Measurements from ENCODE around the gene STAT2. TPM values are rescaled to one million over a fixed set of nuclear protein-coding genes. Genes with fewer than 3 reads are reported as not detected.
A peak's percentile ranks its signal among the peaks of the same experiment; 100 is the strongest.
"Not testable (repeated sequence)": the region's sequence is repeated elsewhere in the genome, so short reads cannot be mapped to it uniquely, and the experiment has no call there.

Gene STAT2
- total RNA-seq = 34.7 and 79.4 TPM in 2 replicates

DNA sequence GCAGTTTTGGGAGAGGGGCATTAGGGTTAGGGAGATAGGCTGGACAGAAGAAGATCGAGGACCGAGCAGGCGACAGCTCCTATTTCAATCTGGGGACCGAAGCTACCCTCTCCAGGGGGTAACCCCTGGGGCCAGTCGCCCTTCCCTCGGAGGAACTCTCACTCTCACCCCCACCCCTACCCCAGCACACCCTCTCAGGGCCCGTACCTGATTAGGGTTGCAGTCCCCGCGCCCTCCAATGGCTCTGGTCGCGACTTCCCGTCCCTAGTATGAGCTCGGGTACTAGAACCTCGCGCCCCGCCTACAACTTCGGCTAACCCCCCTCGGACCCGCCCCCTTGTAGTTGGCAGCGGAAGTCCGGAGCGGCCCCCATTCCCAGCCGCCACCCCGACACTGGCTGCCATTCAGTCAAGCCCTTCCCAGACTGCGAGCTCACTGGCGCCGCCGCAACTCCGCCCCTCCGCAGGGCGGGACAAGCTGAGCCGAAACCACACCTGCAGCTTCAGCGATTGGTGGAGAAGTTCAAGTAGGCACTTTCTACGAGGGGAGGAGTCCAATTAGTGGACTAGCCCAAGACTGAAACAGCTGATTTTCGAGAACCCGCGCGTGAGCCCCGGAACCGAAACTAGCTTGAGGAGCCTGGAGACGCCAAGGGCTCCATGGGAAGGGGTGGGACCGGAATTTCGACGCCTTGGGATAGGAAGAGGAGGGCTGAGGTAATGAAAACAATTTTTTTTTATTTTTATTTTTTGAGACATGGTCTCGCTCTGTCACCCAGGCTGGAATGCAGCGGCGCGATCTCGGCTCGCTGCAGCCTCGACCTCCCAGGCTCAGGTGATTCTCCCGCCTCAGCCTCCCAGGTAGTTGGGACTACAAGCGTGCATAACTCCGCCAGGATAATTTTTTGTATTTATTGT is at the start of gene STAT2:
Gene STAT2, minus strand, starts transcription at position 257 of the 917 bp plus-strand sequence. CDS start 3,536 bp downstream, outside the sequence.
- DNase-seq (ENCODE audit: low read depth in 2 of 2) = peak; percentile 97 to 100

DNA sequence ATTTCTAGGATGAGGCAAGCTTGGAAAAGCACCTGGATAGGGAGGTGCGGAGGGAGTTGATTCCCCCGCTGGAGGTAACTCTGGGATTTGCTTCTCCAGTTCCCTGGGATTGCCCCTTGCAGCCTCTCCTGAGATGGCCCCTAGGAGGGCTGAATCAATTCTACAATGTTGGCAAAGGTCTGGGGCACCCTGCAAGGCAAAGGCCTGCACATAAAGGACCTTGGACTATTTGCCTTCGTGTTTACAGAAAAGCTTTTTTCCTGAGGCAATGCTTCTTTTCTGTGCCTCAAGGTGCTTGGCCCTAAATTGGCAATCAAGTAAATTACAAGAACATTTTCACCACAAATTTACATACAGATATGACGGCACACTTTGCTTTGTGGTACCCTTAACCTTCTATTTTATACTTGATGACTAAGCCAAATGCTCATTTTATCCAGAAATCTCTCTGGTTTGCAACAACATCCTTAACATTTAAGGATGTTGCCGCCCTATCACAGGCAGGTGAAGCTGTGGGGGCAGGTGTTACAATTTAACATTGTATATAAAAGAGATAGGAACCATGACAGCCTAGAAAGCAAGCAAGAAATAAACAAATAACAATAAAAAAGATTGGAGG is 49.0 kb upstream of the STAT2 start:
- DNase-seq (ENCODE audit: low read depth in 2 of 2) = no peak

DNA sequence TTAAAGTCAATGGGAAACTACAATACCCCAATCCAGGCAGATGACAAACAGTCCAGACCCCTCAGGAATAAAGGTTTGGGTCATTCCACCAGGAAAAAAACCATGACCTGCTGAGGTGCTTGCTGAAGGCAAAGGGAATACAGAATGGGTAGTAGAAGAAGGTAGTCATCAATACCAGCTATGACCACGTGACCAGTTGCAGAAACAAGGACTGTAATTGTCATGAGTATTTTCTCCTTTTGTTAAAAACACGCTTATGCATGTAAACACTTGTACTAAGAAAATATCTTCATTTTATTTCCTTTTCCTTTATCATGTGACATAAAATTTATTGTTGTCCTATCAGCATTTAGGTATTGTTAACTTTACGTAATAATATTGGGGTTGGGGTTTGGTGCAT is 44.3 kb upstream of the STAT2 start:
- not testable (repeated sequence) for DNase-seq (ENCODE audit: low read depth in 2 of 2)

DNA sequence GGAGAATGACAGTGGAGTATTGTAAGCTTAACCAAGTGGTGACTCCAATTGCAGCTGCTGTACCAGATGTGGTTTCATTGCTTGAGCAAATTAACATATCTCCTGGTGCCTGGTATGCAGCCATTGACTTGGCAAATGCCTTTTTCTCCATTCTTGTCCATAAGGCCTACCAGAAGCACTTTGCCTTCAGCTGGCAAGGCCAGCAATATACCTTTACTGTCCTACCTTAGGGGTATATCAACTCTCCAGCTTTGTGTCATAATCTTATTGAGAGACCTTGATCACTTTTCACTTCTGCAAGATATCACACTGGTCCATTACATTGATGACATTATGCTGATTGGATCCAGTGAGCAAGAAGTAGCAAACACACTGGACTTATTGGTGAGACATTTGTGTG is 41.7 kb upstream of the STAT2 start:
- not testable (repeated sequence) for DNase-seq (ENCODE audit: low read depth in 2 of 2)

DNA sequence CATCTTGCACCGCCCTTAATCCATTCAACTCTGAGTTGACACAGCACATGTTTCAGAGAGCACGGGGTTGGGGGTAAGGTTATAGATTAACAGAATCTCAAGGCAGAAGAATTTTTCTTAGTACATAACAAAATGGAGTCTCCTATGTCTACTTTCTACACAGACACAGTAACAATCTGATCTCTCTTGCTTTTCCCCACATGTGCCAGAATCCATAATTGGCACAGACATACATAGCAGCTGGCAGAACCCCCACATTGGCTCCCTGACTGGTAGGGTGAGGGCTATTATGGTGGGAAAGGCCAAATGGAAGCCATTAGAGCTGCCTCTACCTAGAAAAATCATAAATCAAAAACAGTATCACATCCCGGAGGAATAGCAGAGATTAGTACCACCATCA is 41.2 kb upstream of the STAT2 start:
- not testable (repeated sequence) for DNase-seq (ENCODE audit: low read depth in 2 of 2)

DNA sequence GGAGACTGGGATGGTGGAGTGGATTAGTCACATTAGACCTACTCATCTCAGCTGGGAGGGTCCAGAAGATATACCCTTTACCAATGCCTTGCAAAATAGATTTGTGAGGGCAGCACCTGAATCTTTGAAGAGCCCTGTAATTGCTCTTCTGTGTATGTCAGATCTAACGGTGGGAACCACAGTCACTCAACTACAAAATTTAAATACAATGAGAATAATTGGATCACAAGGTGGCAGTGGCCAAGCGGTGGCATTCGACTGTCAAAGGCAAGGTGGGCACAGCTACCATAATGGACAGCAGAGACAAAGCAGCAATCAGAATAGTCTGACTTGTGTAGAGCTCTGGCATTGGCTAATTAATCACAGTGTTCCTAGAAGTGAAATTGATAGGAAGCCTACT is 39.6 kb upstream of the STAT2 start:
- DNase-seq (ENCODE audit: low read depth in 2 of 2) = not testable (repeated sequence)

DNA sequence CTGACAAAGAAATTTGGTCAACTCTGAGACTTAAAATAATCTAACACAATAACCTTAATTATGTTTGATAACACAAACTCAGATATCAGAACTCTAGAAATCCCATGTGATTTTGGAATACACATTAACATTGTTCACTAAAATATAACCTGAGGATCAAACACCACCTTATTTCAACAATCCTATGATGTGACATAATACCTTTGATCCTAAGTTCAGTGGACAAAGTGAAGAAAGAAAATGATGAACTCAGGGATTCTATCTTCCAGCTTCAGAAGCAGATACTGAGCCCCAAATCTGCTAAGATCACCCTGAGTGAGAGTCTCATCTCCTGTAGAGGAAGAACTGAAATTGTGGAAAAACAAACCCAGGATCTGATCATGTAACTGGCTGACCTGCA is 38.4 kb upstream of the STAT2 start:
- DNase-seq (ENCODE audit: low read depth in 2 of 2) = no peak

DNA sequence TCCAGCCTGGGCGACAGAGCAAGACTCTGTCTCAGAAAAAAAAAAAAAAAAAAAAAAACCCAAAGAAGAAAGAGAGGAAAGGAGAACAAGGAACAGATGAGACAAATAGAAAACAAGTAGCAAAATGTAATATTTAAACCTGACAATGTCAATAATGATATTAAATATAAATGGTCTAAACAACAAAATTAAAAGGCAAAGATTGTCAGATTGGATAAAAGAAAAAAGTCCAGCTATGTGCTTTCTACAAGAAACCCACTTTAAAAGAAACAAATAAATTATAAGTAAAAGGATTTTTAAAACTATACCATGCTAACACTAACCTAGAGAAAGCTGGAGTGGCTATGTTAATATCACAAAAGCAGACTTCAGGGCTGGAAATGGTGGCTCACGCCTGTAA is 32.4 kb upstream of the STAT2 start:
- DNase-seq (ENCODE audit: low read depth in 2 of 2) = no peak

DNA sequence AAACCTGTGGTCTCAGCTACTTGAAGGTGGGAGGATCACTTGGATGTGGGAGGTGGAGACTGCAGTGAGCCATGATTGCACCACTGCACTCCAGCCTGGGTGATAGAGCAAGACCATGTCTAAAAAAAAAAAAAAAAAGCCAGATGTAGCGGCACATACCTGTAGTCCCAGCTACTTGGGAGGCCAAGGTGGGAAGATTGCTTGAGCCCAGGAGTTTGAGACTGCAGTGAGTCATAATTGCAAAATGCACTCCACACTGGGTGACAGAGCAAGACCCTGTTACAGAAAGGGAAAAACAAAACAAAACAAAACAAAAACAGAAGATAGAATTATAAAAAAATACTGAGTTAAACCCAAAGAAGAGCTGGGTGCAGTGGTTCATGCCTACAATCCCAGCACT is 31.8 kb upstream of the STAT2 start:
- no peak for DNase-seq (ENCODE audit: low read depth in 2 of 2)

DNA sequence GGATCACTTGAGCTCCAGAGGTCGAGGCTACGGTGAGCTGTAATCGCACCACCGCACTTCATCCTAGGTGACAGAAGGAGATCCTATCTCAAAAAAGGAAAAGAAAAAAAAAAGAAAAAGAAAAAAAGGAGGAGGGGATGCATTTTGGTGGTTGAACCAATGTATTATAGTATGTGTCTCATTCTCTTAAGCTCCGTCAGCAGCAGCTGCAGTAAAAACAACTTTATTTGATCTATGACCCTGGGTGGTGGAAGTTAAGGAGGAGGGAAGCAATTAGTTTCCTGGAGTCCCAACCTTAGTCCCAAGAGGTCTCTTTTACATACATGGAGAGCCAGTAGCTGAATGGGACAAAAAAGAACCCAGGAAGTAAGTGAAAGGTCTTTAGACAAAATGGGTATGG is 29.5 kb upstream of the STAT2 start:
- no peak for DNase-seq (ENCODE audit: low read depth in 2 of 2)

DNA sequence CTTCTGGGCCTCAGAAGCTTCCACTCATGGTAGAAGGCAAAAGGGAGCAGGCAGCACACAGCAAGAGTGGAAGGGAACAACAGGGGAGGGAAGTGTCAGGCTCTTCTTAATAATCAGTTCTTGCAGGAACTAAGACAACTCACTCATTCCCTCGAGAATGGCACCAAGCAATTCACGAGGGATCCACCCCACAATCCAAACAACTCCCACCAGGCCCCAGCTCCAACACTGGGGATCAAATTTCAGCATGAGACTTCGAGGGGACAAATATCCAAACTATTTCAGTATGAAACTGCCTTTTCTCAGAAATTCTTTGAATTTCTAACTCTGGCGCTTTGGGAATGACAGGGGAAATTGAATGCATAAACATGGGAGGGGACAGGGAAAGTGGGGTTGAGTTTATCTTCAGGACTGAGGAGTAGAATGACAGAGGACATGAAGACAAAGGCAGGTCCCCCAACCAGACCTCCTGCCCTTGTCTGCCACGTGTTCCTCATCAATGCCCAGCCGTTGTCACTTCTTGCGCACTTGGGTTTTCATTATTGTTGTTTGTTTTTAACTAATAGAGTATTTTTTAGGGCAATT is 27.3 kb upstream of the STAT2 start:
- no peak for DNase-seq (ENCODE audit: low read depth in 2 of 2)

DNA sequence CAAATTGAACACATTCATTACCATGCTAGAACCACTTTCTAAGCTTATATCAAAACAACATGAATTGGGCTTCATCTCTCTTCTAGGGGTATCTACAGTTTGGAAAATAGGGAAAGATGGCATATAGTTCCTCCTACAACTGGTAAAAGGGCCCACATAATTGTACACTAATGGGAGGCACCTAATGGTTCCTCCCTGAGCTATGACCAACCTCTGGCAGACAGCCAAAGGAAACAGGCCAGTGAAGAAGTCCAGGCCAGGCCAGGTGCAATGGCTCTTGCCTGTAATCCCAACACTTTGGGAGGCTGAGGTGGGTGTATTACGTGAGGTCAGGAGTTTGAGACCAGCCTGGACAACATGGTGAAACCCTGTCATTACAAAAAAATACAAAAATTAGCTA is 26.0 kb upstream of the STAT2 start:
- DNase-seq (ENCODE audit: low read depth in 2 of 2) = peak; percentile 13 to 15

DNA sequence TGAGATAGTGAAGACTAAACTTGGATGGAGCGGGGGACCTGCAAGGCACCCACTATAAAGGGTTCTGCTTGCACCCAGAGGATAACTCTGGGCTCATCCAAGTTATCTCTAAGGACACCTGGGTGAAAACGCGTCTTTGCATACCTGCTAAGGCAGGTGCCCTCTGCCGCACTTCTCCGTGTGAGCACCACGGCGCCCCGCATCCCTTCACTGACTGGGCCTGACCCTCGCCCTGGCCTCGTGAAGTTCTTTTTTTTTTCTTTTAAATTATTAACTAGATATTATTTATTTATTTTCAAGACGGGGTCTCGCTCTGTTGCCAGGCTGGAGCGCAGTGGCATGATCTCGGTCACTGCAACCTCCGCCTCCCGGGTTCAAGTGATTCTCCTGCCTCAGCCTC is 22.7 kb upstream of the STAT2 start:
- no peak for DNase-seq (ENCODE audit: low read depth in 2 of 2)

DNA sequence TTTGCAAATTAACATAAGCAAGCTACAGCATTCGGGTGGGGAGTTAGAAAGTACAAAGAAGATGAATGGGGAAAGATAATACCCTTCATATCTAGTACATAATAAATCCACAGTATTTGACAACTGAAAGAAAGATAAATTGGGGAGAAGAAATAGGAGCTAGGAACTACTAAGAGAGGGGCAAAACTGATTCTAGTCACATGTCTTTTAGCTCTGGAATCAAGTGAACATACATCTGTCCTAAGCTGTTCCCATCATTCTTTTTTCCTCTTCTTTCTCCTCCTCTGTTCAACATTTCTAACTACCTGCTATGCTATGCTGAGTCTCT is 18.0 kb upstream of the STAT2 start:
- DNase-seq (ENCODE audit: low read depth in 2 of 2) = no peak

DNA sequence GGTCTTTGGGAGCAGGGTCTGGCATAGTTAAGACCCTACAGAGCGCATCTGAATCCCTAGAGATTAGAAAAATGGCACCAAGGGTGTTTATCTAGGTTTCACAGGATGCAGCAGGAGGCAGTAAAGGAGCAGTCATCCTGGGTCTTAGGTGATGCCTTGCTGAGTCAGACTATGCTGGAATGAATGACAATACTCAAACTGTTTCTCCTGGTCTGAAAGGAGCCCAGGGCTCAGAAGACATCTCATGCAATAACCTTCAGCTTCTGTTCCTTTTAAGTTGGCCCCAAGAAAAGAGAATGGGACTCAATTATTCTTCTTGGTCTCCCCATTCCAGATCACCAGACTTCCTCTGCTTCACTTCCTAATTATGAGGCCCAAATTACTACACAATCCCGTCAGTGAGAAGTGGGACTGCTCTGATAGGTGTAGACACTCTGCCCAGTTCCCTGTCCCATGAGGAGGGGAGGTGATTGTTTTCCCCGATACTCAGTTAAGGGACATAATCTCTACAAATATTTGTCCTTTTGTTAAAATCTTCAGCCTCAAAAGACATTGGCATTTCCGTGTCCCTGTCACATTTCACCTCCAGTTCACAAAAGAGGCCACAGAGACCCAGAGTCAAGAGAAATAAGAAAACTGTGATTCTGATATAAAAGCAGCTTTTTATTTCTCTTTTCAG is 17.5 kb upstream of the STAT2 start:
- DNase-seq (ENCODE audit: low read depth in 2 of 2) = peak in 1 of 2 donors; percentile 66

DNA sequence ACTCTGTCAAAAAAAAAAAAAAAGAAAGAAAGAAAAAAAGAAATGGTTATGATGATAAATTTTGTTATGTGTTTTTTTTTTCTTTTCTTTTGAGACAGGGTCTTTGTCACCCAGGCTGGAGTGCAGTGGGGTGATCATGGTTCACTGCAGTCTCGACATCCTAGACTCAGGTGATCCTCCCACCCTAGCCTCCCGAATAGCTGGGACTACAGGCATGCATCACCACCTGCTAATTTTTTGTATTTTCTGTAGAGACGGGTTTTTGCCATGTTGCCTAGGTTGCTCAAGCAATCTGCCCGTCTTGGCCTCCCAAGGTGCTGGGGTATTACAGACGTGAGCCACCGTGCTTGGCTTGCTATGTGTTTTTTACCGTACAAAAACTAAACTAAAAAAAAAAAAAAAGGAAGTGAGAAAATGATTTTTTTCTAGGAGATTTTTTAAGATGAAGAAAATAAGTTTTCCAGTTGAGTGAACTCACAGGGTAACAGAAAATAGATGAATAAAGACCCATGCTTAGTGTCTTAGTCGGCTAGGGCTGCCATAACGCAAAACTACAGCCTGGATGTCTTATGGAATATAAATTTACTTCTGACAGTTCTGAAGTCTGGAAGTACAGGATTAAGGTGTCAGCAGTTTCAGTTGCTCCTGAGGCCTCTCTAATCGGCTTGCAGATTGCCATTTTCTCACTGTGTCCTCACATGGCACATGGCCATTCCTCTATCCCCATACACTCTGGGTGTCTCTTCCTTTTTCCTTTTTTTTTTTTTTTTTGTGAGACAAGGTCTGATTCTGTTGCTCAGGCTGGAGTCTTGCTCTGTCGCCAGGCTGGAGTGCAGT is 15.9 kb upstream of the STAT2 start:
- DNase-seq (ENCODE audit: low read depth in 2 of 2) = no peak

DNA sequence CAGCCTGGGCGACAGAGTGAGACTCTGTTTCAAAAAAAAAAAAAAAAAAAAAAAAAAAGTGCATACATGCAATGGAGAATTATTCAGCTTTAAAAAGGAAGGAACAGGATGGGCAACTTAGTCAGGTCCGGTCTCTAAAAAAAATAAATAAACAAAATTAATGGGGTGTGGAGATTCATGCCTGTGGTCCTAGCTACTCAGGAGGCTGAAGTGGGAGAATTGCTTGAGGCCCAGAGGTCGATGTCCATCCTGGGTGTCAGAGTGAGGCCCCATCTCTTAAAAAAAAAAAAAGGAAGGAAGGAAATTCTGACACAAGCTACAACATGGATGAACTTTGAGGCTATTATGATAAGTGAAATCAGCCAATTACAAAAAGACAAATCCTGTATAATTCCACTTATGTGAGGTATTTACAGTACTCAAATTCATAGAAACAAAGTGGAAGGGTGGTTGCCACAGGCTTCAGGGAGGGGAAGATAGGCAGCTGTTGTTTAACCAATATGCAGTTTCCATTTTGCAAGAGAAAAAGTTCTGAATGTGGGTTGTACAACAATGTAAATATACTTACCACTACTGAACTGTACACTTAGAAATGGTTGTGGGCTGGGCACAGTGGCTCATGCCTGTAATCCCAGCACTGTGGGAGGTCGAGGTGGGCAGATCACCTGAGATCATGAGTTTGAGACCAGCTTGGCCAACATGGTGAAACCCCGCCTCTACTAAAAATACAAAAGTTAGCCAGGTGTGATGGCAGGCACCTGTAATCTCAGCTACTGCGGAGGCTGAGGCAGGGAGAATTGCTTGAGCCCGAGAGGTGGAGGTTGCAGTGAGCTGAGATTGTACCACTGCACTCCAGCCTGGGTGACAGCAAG is 15.1 kb upstream of the STAT2 start:
- DNase-seq (ENCODE audit: low read depth in 2 of 2) = peak; percentile 58 to 80

DNA sequence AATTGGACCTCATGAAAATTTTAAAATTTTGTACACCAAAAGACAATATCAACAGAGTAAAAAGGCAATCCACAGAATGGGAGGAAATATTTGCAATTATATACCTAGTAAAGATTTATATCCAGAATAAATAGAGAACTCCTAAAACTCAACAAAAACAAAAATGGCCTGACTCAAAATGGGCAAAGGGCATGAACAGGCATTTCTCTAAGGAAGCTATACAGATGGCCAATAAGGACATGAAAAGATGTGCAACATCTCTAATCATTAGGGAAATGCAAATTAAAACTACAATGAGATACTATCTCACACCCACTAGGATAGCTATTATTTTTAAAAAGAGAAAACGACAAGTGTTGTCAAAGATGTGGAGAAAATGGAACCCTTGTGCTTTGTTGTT is 13.6 kb upstream of the STAT2 start:
- DNase-seq (ENCODE audit: low read depth in 2 of 2) = no peak

DNA sequence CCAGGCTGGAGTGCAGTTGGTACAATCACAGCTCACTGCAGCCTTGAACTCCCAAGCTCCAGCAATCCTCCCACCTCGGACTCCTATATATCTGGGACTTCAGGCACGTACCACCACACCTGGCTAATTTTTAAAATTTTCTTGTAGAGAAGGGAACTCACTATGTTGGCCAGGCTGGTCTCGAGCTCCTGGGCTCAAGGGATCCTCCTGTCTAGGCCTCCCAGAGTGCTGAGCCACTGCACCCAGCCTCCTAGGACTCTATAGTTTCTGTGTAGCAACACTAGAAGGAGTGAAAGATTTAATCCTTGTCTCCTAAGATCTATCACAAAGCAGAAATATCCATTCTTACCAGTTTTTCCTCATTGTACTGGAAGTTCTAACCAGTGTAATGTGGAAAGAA is 7.0 kb upstream of the STAT2 start:
- no peak for DNase-seq (ENCODE audit: low read depth in 2 of 2)
